B cell (primary cell): Measurements from ENCODE around the gene MOSPD2. TPM values are rescaled to one million over a fixed set of nuclear protein-coding genes. Genes with fewer than 3 reads are reported as not detected.

Experiments
- ATAC-seq: fragments of 200-7000 bp; cut with Tn5 transposase; one replicate; pipeline ENCODE4 v1.10.0; 2021; ENCODE audit warnings: low read depth, mild to moderate bottlenecking, moderate number of reproducible peaks, moderate library complexity
- CTCF ChIA-PET: fragments of 350-600 bp; sonication (Branson Sonifier 250); formaldehyde crosslinking; loops from one replicate; lab custom pipeline; 2021; ENCODE audit warnings: antibody characterized with exemption, inconsistent platforms; lab: Charles Lee
- POLR2A ChIA-PET: fragments of 350-600 bp; sonication (Branson Sonifier 250); formaldehyde crosslinking; loops from one replicate; lab custom pipeline; 2021; ENCODE audit warnings: antibody characterized with exemption; lab: Charles Lee
- DNase-seq: peaks from one replicate; pipeline ENCODE4 v3.0.0; 2013
- H2AFZ ChIP-seq: 2 replicates; pipeline ENCODE4 v1.6.1; 2012; ENCODE audit warnings: mild to moderate bottlenecking, low read depth, low read length; ENCODE audit not compliant: insufficient read depth, poor library complexity, severe bottlenecking
- H3K27ac ChIP-seq, 2 donors: 1 replicate in 1 of 2; 2 replicates in 1 of 2; pipeline ENCODE4 v1.5.1; 2012 to 2013; ENCODE audit warnings: low read length in 2 of 2, mild to moderate bottlenecking in 2 of 2, moderate library complexity in 1 of 2
- H3K27me3 ChIP-seq, 4 experiments: fragments of 200-600 bp in 1 of 4; sonication (generic) in 1 of 4; replicated peaks in 1 of 4; 1 replicate in 2 of 4; 2 replicates in 2 of 4; pipeline versions ENCODE4 v1.6.1 to v1.7.0; 2013 to 2016; ENCODE audit warnings: low read length in 3 of 4, mild to moderate bottlenecking in 2 of 4, mixed read lengths in 1 of 4, moderate library complexity in 1 of 4; ENCODE audit not compliant: insufficient read depth in 4 of 4, control insufficient read depth in 3 of 4; ENCODE audit errors: control extremely low read depth in 1 of 4
- H3K36me3 ChIP-seq, 2 experiments: replicated peaks in 1 of 2; 1 replicate in 1 of 2; 2 replicates in 1 of 2; pipeline versions ENCODE4 v1.6.1 to v1.7.1; 2013; ENCODE audit warnings: low read length in 1 of 2; ENCODE audit not compliant: insufficient read depth in 2 of 2, control insufficient read depth in 1 of 2; ENCODE audit errors: control extremely low read depth in 1 of 2, extremely low read depth in 1 of 2
- H3K4me1 ChIP-seq, 2 donors: fragments of 200-600 bp in 1 of 2; sonication (generic) in 1 of 2; 1 replicate in 1 of 2; 2 replicates in 1 of 2; pipeline versions ENCODE4 v1.5.1 to v1.6.1; 2013 to 2017; ENCODE audit warnings: low read length in 2 of 2; ENCODE audit not compliant: control insufficient read depth in 2 of 2, insufficient read depth in 2 of 2
- H3K4me2 ChIP-seq: replicated peaks from 2 replicates; pipeline ENCODE3; 2012; ENCODE audit warnings: mild to moderate bottlenecking, low read depth, low read length; ENCODE audit not compliant: poor library complexity, severe bottlenecking
- H3K4me3 ChIP-seq, 5 experiments: fragments of 200-600 bp in 1 of 5; sonication (generic) in 1 of 5; 1 replicate in 3 of 5; 2 replicates in 2 of 5; pipeline versions ENCODE4 v1.5.1 to v1.7.0; 2011 to 2016; ENCODE audit warnings: low read length in 4 of 5, mild to moderate bottlenecking in 4 of 5, low read depth in 2 of 5, control low read depth in 1 of 5, moderate library complexity in 1 of 5; ENCODE audit not compliant: insufficient read depth in 1 of 5; ENCODE audit errors: control extremely low read depth in 1 of 5, extremely low read depth in 1 of 5
- H3K79me2 ChIP-seq: fragments of 200-600 bp; sonication (generic); one replicate; pipeline ENCODE4 v1.6.0; 2016; ENCODE audit warnings: low read length; ENCODE audit not compliant: control insufficient read depth, insufficient read depth
- H3K9ac ChIP-seq: fragments of 200-600 bp; sonication (generic); 2 replicates; pipeline ENCODE4 v1.6.1; 2017; ENCODE audit warnings: mild to moderate bottlenecking, low read length, moderate library complexity
- H3K9me3 ChIP-seq, 3 donors: one replicate each; pipeline versions ENCODE4 v1.6.1 to v1.7.1; 2013; ENCODE audit warnings: low read length in 2 of 3; ENCODE audit not compliant: control insufficient read depth in 2 of 3, insufficient read depth in 1 of 3; ENCODE audit errors: control extremely low read depth in 1 of 3
- H4K20me1 ChIP-seq: 2 replicates; pipeline ENCODE4 v1.6.0; 2012; ENCODE audit warnings: mild to moderate bottlenecking, low read length; ENCODE audit not compliant: insufficient read depth, control insufficient read depth, poor library complexity, severe bottlenecking
- H3K27ac Mint-ChIP-seq: one replicate; pipeline ENCODE4 v1.8.0; 2021; ENCODE audit warnings: mixed read lengths
- H3K27me3 Mint-ChIP-seq: one replicate; pipeline ENCODE4 v1.8.0; 2021; ENCODE audit warnings: mixed read lengths
- H3K4me1 Mint-ChIP-seq: one replicate; pipeline ENCODE4 v1.8.0; 2021; ENCODE audit warnings: mixed read lengths
- H3K4me3 Mint-ChIP-seq: one replicate; pipeline ENCODE4 v1.8.0; 2021; ENCODE audit warnings: mixed read lengths
- H3K9me3 Mint-ChIP-seq: one replicate; pipeline ENCODE4 v1.8.0; 2022; ENCODE audit warnings: mixed read lengths; ENCODE audit not compliant: insufficient read depth
- CTCF ChIP-seq: fragments of 200-600 bp; IDR thresholded peaks from one replicate; pipeline ENCODE4 v1.8.0; 2022; ENCODE audit warnings: antibody characterized with exemption, mild to moderate bottlenecking
- EZH2 ChIP-seq: IDR thresholded peaks from 2 replicates; pipeline ENCODE4 v1.6.1; 2012; ENCODE audit warnings: borderline replicate concordance, low read depth, mild to moderate bottlenecking, moderate library complexity, low read length; ENCODE audit not compliant: insufficient read depth, poor library complexity, severe bottlenecking
- WGBS: methylation state at CpG from one replicate; pipeline ENCODE4 v1.1.5; 2013; ENCODE audit warnings: missing lambda C conversion rate; ENCODE audit not compliant: insufficient coverage; 5-methylcytosine and 5-hydroxymethylcytosine counted together
- intact Hi-C: fragments of 100-400 bp; cut with micrococcal nuclease; formaldehyde crosslinking; loops from one replicate; pipeline ENCODE4 v1.10.0; 2022
- polyA plus RNA-seq: library from polyadenylated mRNA; depleted of rRNA; stranded (reverse); fragments of >200 nt; gene quantifications from 2 replicates; pipeline ENCODE4 v1.2.3, GENCODE V29; 2012
- total RNA-seq, 2 donors: library from RNA; stranded (reverse); fragments of 120-200 nt in 1 of 2; gene quantifications; 1 replicate in 1 of 2; 2 replicates in 1 of 2; pipeline versions ENCODE4 v1.2.3 to v1.2.4, GENCODE V29; 2013 to 2022

The MOSPD2 gene
- total and polyA plus RNA-seq, 2 donors (not counting 1 experiment from before 2014, with no cell fraction given), result 5.2 to 23.1 TPM

DNA sequence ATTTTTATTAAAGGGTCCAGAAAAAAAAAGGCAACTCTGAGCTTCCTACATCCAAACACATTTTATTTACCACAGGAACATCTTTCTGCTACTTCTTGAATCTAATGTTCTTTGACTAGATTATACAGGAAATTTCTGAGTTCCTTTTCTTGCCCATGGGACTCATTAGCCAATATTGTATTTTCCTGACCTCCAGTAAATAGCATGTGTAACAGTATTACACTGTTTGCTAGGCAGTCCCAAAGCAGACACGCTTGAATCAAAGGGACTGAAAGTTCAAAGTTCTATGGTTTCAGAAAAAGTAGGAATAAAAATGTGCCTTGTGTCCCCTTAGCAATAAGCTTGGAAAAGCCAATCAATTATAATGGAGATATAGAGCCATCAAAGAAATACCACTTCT, 57.4 kb downstream of the MOSPD2 start:
- intact Hi-C loops, result no loop called here
- H3K4me3 ChIP-seq, result no peak overlapping the region
- CTCF ChIA-PET, result no interaction called here
- H3K27me3 ChIP-seq, result no peaks in the 10 kb centered on the region
- Mint-ChIP-seq H3K27ac (no peak overlapping the region), H3K4me1 (no peaks in the 10 kb centered on the region), H3K4me3 (no peak overlapping the region), H3K27me3 (no peaks in the 10 kb centered on the region), H3K9me3 (no peaks in the 10 kb centered on the region)
- POLR2A ChIA-PET, result no interaction called here
- no peaks in the 10 kb centered on the region for H3K36me3 ChIP-seq
- H3K9me3 ChIP-seq, result no peaks in the 10 kb centered on the region
- no peak for TF ChIP-seq CTCF
- WGBS, result no CpG with 5 or more reads among the region's 1 CpG
- no peak for ATAC-seq
- no peaks in the 10 kb centered on the region for H4K20me1 ChIP-seq
- no peaks in the 10 kb centered on the region for H3K79me2 ChIP-seq
- DNase-seq, result no peak
- no peak overlapping the region for H3K9ac ChIP-seq
- H3K27ac ChIP-seq, result no peak overlapping the region
- no peak overlapping the region for H3K4me2 ChIP-seq
- H3K4me1 ChIP-seq, result no peaks in the 10 kb centered on the region
- H2AFZ ChIP-seq, result no peak overlapping the region

GRCh38 chrX:14932136-14932535, 58.9 kb downstream of the MOSPD2 start:
- Mint-ChIP-seq H3K27ac (no peak overlapping the region), H3K9me3 (no peaks in the 10 kb centered on the region), H3K4me3 (no peak overlapping the region), H3K4me1 (no peaks in the 10 kb centered on the region), H3K27me3 (no peaks in the 10 kb centered on the region)
- H3K9me3 ChIP-seq, result no peaks in the 10 kb centered on the region
- H4K20me1 ChIP-seq, result no peaks in the 10 kb centered on the region
- no peak for TF ChIP-seq EZH2
- no peak for TF ChIP-seq CTCF
- H3K36me3 ChIP-seq, result no peaks in the 10 kb centered on the region
- POLR2A ChIA-PET, result no interaction called here
- no peak overlapping the region for H2AFZ ChIP-seq
- no CpG with 5 or more reads among the region's 1 CpG for WGBS
- H3K4me3 ChIP-seq, result no peak overlapping the region
- intact Hi-C loops, result no loop called here
- ATAC-seq (no peak), DNase-seq (no peak)
- CTCF ChIA-PET, result no interaction called here
- no peak overlapping the region for H3K4me2 ChIP-seq
- no peaks in the 10 kb centered on the region for H3K4me1 ChIP-seq
- H3K79me2 ChIP-seq, result no peaks in the 10 kb centered on the region
- H3K27me3 ChIP-seq, result no peaks in the 10 kb centered on the region
- H3K27ac ChIP-seq, result no peak overlapping the region
- H3K9ac ChIP-seq, result no peak overlapping the region
